ENCODE results near the gene GSTCD.

The GSTCD gene

GRCh38 chr4:105780176-105780575 is 71.6 kb downstream of the GSTCD start:
- H3K4me3 ChIP-seq (ENCODE audit: low read depth, low read length) = no peak overlapping the region
- TF ChIP-seq CTCF (IDR thresholded peaks at IDR 0.05; ENCODE audit: control insufficient read depth, extremely low read depth, insufficient read depth) = no peak
- no peak for DNase-seq (ENCODE audit: low read depth)

- no peak overlapping the region for H3K4me3 ChIP-seq (ENCODE audit: low read depth, low read length)
- TF ChIP-seq CTCF (IDR thresholded peaks at IDR 0.05; ENCODE audit: control insufficient read depth, extremely low read depth, insufficient read depth) = no peak
- no peak for DNase-seq (ENCODE audit: low read depth)
Observed at GRCh38 chr4:105784761-105785160, 76.2 kb downstream of the GSTCD start.

- no peak for TF ChIP-seq CTCF (IDR thresholded peaks at IDR 0.05; ENCODE audit: control insufficient read depth, extremely low read depth, insufficient read depth)
- no peak overlapping the region for H3K4me3 ChIP-seq (ENCODE audit: low read depth, low read length)
- no peak for DNase-seq (ENCODE audit: low read depth)
Observed at GRCh38 chr4:105785792-105786191, 77.2 kb downstream of the GSTCD start.

GRCh38 chr4:105786748-105787147 is 78.2 kb downstream of the GSTCD start:
- TF ChIP-seq CTCF (IDR thresholded peaks at IDR 0.05; ENCODE audit: control insufficient read depth, extremely low read depth, insufficient read depth) = no peak
- no peak overlapping the region for H3K4me3 ChIP-seq (ENCODE audit: low read depth, low read length)
- DNase-seq (ENCODE audit: low read depth) = no peak

- H3K4me3 ChIP-seq (ENCODE audit: low read depth, low read length) = no peak overlapping the region
- no peak for DNase-seq (ENCODE audit: low read depth)
- no peak for TF ChIP-seq CTCF (IDR thresholded peaks at IDR 0.05; ENCODE audit: control insufficient read depth, extremely low read depth, insufficient read depth)
Observed at GRCh38 chr4:105797225-105797624, 88.6 kb downstream of the GSTCD start.

GRCh38 chr4:105805501-105806120 is 97.0 kb downstream of the GSTCD start:
- H3K4me3 ChIP-seq (ENCODE audit: low read depth, low read length) = no peak overlapping the region
- DNase-seq (ENCODE audit: low read depth) = no peak
- no peak for TF ChIP-seq CTCF (IDR thresholded peaks at IDR 0.05; ENCODE audit: control insufficient read depth, extremely low read depth, insufficient read depth)

- H3K4me3 ChIP-seq (ENCODE audit: low read depth, low read length) = no peak overlapping the region
- DNase-seq (ENCODE audit: low read depth) = no peak
Observed at GRCh38 chr4:105807496-105807895, 98.9 kb downstream of the GSTCD start.

More at GRCh38 chr4:105807496-105807895, 98.9 kb downstream of the GSTCD start:
- no peak for TF ChIP-seq CTCF (IDR thresholded peaks at IDR 0.05; ENCODE audit: control insufficient read depth, extremely low read depth, insufficient read depth)

All from LNCaP clone FGC (cell line).